ENCODE measurements around the gene OR5K2.
A peak's percentile ranks its signal among the peaks of the same experiment; 100 is the strongest.

OR5K2 gene

DNA sequence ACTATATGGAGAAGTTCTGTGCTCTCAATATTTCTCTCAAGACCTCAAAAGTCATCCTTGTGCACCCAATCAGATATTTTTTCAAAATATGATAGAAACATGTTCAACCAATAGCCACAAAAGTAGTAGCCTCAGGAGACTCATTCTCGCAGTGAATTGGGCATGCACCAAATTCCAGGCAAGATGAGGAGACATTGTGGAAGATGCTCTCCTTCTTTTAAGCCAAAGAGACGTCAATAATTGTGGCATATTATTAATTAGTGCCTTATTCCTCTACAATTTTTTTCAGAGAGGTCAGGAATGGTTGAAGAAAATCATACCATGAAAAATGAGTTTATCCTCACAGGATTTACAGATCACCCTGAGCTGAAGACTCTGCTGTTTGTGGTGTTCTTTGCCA is at the start of gene OR5K2:
TSS of gene OR5K2 (plus strand) at position 301 of the 400 bp plus-strand sequence. CDS start at position 301, 0 bp downstream.
- FAIRE-seq (no peak), DNase-seq (ENCODE audit: insufficient read length, low spot score) (no peak)
- no peak for TF ChIP-seq POLR2A (IDR thresholded peaks at IDR 0.05; ENCODE audit: low read depth, low read length)

DNA sequence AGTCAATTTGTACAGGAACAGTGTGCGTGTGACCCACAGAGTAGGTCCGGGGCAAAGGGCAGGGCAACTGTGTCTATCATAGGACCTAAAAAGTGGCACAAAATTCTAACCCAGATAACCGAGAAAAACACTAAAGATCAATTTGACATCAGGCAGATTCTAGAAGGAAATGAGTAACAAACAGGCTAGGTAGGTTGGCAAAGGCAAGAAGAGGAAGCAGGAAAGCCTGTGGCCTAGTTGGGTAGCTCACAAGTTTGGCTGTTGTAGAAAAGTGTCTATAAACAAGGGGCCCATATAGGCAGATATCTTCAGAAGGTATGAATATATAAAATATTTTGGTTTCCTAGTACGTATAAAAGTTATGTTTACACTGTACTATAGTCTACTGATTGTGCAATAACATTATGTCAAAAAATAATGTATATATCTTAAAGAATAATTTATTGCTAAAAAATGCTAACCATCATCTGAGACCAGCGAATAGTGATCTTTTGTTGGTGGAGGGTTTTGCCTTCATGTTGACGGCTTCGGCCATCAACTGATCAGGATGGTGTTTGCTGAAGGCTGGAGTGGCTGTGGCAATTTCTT is 47.8 kb upstream of the OR5K2 start:
- DNase-seq (ENCODE audit: insufficient read length, low spot score), result no peak
- no peak for FAIRE-seq

DNA sequence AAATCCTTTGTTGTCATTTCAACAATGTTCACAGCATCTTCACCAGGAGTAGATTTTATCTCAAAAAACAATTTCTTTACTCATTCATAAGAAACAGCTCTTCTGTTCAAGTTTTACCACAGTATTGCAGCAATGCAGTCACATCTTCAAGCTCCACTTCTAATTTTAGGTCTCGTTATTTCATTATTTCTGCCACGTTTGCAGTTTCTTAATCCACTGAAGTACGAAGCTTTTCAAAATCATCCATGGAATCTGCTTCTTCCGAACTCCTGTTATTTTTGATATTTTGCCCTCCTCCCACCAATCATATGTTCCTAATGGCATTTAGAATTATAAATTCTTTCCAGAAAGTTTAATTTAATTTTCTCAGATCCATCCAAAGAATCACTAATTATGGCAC is 47.1 kb upstream of the OR5K2 start:
- DNase-seq (ENCODE audit: insufficient read length, low spot score), result no peak
- TF ChIP-seq POLR2A (IDR thresholded peaks at IDR 0.05; ENCODE audit: low read depth, low read length), result no peak
- FAIRE-seq, result no peak

More for the DNA sequence above, 47.8 kb upstream of the OR5K2 start:
- TF ChIP-seq POLR2A (IDR thresholded peaks at IDR 0.05; ENCODE audit: low read depth, low read length), result no peak

DNA sequence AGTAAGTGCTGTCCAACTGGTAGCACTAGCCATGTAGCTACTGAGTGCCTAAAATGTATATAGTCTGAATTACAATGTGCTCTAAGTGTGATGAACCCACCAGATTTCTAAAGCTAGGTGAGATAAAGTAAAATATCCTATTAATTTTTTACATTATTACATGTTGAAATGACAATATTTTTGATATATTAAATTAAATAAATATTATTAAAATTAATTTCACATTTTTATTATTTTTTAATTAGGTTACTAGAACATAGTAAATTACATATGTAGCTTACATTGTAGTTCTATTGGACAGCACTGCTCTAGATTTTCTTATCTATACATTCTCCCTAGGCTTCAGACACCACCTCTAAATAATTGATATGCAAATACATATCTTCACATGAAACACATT is 43.7 kb upstream of the OR5K2 start:
- no peak for DNase-seq (ENCODE audit: insufficient read length, low spot score)
- FAIRE-seq, result no peak

DNA sequence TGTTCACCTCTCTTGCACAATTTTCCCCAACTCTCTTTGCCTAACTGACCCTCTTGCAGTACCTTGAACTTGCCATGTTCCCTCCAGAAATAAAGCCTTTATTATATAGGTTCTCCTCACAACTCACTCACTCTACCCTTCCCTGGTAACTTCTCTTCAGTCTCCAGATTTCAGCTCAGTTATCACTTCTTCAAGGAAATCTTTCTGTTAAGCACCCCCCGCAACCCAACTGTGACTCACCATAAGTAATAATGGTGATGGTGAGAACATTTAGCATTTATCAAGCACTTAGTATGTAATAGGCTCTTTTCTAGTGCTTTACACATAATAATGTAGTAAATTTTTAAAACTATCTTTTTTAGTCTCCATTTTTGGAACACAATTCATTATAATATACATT is 42.6 kb upstream of the OR5K2 start:
- DNase-seq (ENCODE audit: insufficient read length, low spot score) (no peak), FAIRE-seq (no peak)
- TF ChIP-seq POLR2A (IDR thresholded peaks at IDR 0.05; ENCODE audit: low read depth, low read length), result no peak

More for the DNA sequence above, 43.7 kb upstream of the OR5K2 start:
- no peak for TF ChIP-seq POLR2A (IDR thresholded peaks at IDR 0.05; ENCODE audit: low read depth, low read length)

DNA sequence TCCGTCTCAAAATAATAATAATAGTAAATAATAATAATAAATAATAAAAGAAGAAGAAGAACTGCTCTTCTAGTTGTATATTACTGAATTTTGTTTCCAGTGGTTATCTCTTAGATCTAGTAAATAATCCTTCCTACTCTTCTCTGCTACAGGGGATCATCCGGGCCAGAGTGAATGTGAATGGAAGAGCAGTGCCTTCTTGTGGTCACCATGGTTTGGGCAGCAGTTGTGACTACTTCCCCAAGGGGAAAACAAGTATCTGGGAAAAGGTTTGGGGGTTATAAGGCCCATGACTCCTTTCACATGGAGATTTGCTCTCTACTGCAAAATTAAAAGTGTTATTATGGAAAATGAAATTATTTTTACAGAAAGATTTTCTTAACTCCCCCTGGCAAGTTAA is 39.9 kb upstream of the OR5K2 start:
- FAIRE-seq, result no peak
- TF ChIP-seq POLR2A (IDR thresholded peaks at IDR 0.05; ENCODE audit: low read depth, low read length), result no peak
- no peak for DNase-seq (ENCODE audit: insufficient read length, low spot score)

DNA sequence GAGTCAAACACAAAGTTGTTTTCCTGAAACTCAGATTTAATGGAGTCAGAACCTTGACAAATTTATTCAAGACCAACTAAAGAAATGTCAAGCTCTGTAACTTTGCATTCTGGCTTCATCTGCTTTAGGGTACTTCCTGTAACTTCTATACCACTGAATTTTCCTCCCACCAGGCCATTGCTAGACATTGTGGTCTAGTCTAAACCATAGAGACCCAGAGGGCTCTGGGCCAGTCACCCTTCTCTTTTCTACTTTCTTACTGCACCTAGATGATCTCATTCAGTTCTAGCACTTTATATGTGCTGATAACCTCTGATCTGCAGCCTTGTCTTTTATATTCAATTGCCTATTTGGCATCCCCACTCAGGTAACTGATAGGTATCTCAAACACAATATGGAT is 37.3 kb upstream of the OR5K2 start:
- FAIRE-seq (no peak), DNase-seq (ENCODE audit: insufficient read length, low spot score) (no peak)
- no peak for TF ChIP-seq POLR2A (IDR thresholded peaks at IDR 0.05; ENCODE audit: low read depth, low read length)

DNA sequence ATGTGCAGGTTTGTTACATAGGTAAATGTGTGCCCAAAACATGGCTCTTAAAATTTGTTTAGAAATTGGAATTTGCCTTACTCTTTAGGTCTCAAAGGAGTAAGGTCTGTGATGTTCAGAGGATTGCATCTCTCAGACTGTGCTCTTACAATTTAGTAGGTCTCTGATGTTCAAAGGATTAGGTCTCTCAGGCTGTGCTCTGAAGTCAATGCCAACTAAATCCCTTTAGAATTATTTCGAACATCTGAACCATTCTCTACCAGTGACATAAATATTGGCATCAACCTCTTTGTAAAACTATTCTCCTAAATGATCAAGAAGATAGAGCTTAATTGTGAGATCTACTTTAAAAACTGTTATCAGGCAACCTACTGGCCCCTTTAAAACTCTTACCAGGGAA is 34.6 kb upstream of the OR5K2 start, which contains the start of gene OR5K1:
TSS of gene OR5K1 (plus strand) at position 301 of the 400 bp plus-strand sequence. CDS start 6,376 bp downstream, outside the sequence.
- TF ChIP-seq POLR2A (IDR thresholded peaks at IDR 0.05; ENCODE audit: low read depth, low read length), result no peak
- FAIRE-seq, result no peak
- no peak for DNase-seq (ENCODE audit: insufficient read length, low spot score)

DNA sequence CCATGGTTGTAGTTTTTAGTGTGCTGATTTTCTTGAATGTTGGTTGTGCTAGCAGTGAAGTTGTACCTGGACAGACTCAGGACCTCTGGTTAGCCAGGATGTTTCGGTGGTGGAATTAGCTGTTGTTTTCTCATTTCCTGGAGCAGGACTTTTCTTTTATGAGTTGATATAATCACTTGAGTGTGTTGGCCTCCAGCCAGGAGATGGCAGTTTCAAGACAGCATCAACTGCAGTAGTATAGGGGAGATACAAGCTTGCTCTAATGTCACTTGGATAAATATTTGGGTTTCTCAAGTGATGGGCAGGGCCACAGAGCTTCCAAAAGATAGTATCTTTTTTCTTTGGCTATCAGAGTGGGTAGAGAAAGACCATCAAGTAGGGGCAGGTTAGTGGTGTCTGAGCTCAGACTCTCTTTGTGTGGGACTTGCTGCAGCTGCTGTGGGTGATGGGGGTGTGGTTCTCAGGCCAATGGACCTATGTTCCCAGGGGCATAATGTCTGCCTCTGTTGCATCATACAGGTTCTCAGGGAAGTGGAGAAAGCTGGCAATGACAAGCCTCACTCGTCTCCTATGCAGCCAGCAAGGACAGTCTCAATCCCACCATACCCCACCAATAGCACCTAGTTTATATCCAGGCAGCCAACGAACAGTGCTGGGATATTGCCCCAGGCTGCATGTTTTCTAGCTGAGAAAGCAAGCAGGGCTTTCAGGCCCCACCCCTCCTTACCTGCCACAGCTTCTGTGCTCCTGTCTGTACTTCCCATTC is 14.6 kb upstream of the OR5K2 start:
- no peak for FAIRE-seq
- TF ChIP-seq POLR2A (IDR thresholded peaks at IDR 0.05; ENCODE audit: low read depth, low read length), result no peak
- no peak for DNase-seq (ENCODE audit: insufficient read length, low spot score)

DNA sequence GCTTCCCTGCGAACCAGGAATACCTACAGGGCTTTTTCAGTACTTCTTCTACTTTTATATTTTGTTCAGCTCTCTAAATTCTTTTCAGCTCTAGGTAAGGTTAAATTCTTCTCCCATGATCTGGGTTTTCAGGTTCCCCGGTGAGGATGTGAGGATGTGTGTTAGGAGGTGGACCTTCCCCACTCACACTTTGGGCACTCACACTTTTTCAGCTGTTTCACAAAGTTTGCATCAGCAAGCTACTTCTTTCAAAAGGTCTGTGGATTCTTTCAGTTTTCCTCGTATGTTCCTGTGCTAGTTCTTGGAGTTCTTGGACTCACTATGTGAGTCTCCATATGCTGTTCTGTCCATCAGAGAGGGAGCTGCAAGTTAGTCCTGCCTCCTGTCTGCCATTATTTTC is 13.9 kb upstream of the OR5K2 start:
- DNase-seq (ENCODE audit: insufficient read length, low spot score) (no peak), FAIRE-seq (no peak)
- TF ChIP-seq POLR2A (IDR thresholded peaks at IDR 0.05; ENCODE audit: low read depth, low read length), result no peak

DNA sequence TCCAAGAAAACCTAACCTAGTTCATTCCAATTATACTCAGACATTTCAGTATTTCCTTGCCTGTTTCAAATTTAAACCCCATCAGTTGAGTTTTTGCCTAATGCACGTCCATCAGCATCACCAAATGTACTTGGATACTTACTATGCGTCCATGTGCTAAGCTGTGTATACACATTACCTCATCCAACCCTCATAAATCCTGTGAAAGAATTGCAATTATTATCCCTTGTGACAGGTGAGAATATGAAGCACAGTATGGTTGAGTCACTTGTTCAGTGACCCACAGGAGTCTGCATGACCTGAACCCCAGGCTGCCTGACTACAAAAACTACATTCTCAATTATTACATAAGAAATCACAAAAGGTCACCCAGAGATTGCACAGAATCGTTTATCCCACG is 2.5 kb downstream of the OR5K2 start:
- DNase-seq (ENCODE audit: insufficient read length, low spot score), result no peak
- peak; percentile 52 for FAIRE-seq
- no peak for TF ChIP-seq POLR2A (IDR thresholded peaks at IDR 0.05; ENCODE audit: low read depth, low read length)

DNA sequence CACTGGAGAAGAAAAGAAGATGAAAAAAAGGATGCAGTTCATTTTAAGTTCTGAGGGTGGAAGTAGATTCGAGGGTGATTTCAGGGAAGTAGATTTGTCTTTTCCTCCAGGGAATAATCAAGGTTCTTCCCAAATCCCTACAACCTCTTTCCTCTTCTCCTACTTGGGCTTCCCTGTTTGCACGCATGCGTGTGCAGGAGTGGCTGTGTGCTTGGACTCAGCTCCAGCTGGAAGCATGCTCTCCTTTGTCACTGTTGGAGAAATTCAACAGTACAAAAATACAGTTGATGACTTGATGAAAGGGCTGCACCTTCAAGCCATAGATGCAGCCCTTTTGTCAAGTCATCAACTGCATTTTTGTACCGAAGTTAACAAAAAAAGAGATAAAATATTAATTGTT is 3.8 kb downstream of the OR5K2 start:
- no peak for TF ChIP-seq POLR2A (IDR thresholded peaks at IDR 0.05; ENCODE audit: low read depth, low read length)
- DNase-seq (ENCODE audit: insufficient read length, low spot score), result no peak
- no peak for FAIRE-seq

DNA sequence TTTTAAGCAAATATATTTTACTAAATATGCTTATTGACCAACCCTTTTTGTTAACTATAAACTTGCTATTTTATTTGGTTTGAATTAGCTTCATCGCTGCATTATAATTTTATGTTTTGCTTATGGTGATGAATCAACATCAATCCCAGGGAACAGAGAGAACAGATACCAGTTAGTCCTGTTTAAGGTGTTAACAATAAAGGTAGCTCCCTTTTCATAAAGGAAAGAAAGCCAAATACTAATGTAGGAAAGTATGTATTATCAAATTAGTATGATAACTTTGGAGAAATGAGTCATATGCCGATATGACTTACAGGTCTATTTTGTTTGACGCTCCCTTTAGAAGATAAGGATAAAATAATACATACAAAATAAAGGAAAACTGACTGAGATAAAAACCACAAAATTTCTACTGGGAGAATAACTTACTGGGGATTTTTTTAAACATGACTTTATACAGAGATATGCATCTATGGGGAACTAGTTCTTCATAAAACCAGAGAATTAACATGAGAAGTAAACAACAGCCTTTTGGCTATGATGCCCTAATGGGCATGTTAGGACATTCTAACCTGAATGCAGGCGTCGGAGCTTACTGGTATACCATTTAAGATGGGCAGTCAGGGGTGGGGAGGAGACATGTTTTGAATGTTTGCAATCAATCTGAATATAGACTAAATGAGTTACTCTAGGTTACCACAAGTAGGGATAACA is 4.5 kb downstream of the OR5K2 start:
- FAIRE-seq (no peak), DNase-seq (ENCODE audit: insufficient read length, low spot score) (no peak)
- TF ChIP-seq POLR2A (IDR thresholded peaks at IDR 0.05; ENCODE audit: low read depth, low read length), result no peak

DNA sequence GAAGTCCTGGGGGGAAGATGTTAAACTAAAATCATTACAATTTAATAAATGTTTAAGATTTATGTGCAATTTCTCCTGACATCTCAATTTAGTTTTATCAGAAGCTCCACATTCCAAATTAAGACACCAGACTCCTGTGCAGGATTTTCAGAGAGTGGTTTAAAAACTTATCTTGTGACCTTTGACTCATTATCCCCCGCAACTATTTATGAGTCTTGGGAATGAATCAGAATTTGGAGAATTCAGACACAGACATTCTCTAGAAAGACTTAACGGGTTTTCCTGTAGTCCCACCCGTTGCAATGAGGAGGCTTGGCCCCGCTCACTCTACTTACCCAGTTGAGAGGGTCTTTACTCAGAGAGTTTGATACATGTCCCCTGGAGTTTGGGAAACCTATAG is 7.1 kb downstream of the OR5K2 start:
- no peak for TF ChIP-seq POLR2A (IDR thresholded peaks at IDR 0.05; ENCODE audit: low read depth, low read length)
- no peak for FAIRE-seq
- no peak for DNase-seq (ENCODE audit: insufficient read length, low spot score)
